GM10266 (cell line): ENCODE measurements around the gene VTI1A.

Source experiments
- DNase-seq: peaks from one replicate; pipeline ENCODE4 v3.0.0; 2012; ENCODE audit errors: extremely low spot score
- TF ChIP-seq, protein P1 (sequence below): IDR thresholded peaks from 2 replicates; pipeline ENCODE4 v1.5.1; 2012; ENCODE audit warnings: mild to moderate bottlenecking, low read depth; ENCODE audit not compliant: control insufficient read depth, insufficient read depth; ENCODE audit errors: missing control alignments

The VTI1A gene

DNA sequence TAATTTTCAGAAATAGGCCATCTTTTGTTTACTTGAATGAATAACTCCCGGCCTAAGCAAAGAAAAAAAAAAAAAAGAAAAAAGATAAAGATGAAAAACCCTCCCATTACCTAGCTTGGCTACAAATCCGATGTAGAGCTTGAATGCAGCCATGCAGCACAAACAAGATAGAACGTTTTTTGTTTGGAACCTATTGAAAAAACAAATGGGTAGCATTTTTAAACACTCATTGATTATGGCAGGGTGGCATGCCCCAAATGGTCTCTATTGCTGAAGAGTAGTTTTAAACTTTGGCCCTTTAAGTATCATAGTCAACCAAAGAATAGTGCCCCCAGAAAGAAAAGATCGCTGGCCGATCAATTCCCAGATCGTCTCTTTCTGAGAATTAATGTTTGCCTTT lies 84.4 kb downstream of the VTI1A start:
- TF ChIP-seq, protein P1, sequence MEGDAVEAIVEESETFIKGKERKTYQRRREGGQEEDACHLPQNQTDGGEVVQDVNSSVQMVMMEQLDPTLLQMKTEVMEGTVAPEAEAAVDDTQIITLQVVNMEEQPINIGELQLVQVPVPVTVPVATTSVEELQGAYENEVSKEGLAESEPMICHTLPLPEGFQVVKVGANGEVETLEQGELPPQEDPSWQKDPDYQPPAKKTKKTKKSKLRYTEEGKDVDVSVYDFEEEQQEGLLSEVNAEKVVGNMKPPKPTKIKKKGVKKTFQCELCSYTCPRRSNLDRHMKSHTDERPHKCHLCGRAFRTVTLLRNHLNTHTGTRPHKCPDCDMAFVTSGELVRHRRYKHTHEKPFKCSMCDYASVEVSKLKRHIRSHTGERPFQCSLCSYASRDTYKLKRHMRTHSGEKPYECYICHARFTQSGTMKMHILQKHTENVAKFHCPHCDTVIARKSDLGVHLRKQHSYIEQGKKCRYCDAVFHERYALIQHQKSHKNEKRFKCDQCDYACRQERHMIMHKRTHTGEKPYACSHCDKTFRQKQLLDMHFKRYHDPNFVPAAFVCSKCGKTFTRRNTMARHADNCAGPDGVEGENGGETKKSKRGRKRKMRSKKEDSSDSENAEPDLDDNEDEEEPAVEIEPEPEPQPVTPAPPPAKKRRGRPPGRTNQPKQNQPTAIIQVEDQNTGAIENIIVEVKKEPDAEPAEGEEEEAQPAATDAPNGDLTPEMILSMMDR: no peak
- DNase-seq: no peak

DNA sequence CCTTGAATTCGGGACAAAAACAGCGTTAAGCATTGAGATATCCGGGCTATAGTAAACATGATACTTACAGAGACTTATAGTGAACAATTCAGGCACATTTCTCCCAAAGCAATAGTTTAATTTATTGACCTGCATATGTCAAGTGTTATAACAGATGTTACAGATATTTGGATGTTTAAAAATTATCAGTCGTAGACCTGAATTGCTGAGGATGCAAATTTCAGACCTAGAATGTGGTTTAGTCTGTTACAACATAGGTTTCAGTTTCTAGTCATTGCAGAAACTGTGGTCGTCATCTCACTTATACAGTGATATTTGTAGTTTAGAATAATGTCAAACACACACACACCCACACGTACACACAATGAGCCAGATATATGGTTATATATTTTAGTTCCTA lies 85.2 kb downstream of the VTI1A start:
- peak; percentile 52 for DNase-seq
- TF ChIP-seq, protein P1: no peak

DNA sequence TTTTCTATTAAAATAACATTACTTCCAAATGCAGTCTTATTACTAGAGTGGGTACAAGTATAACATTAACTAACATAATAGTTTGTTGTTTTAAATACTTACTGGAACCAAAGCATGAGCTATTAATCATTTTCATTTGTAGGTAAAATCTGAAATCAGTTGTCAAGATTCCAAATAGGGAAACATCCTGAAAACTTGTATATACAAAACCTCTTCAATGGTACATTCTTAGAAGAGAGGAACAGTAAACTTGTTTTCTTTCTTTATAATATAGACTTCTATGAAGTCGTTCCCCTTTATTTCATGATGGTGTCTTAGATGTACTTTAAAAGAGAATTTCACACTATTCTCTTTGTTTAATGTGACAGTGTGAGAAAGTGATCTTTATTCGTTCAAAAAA lies 85.9 kb downstream of the VTI1A start:
- DNase-seq: no peak
- TF ChIP-seq, protein P1: no peak

DNA sequence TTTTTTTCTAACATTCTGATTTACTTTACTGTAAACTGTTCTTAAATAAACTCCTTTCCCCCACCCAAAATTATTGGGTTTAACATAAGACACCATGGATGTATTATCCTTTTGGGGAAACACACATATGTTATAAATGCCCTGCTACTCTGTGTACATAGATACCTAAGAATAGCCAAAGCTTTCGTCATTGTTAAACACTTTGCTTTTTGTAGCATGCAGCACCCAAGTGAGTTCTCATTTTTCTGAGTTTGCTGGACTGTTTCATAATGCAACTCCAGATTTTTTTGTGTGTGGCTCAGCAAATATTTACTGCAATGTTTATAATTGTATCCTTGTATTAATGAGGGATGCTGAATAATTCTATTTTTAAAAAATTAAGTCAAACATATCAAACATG lies 86.9 kb downstream of the VTI1A start:
- no peak for DNase-seq

DNA sequence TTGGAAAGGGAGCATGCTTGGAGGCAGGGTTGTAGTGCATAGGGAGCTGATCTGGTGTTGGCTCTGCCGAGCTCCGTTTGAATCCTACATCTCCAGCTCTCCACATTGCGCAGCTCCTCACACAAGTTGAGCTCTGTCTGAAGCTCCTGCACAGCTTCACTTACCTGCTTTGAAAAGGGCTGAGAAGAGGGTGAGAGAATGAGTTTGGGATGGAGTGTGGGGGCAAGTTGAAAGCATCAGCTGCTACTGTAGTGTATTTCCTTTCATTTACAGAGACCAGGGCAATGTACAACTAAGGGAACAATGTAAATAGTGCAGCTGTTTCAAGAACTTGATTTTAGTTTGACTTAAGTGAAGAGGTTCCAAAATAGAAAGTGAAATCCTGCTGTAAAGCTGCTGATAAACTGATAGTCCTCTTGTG lies 88.5 kb downstream of the VTI1A start:
- TF ChIP-seq, protein P1: no peak
- peak; percentile 10 for DNase-seq

More for the DNA sequence above, 86.9 kb downstream of the VTI1A start:
- TF ChIP-seq, protein P1: no peak

DNA sequence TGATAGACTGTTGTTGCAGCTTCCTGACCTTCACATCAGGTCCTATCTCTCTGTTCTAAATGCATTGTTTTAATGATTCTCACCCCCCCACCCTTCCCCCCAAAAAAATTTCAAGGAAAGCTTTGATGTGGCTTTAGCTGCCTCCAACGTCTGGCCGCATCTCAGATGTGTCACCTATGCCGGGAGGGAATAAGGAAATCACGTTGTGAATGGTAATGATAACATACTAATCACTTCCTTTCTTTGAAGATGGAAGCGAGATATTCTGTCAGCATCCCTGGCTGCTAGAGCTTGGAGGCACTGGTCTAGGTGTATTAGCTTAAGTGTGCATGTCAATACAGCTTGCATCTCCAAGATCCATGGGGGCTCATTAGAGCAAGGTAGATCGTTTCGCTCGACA lies 89.6 kb downstream of the VTI1A start:
- DNase-seq: no peak
- TF ChIP-seq, protein P1: no peak

DNA sequence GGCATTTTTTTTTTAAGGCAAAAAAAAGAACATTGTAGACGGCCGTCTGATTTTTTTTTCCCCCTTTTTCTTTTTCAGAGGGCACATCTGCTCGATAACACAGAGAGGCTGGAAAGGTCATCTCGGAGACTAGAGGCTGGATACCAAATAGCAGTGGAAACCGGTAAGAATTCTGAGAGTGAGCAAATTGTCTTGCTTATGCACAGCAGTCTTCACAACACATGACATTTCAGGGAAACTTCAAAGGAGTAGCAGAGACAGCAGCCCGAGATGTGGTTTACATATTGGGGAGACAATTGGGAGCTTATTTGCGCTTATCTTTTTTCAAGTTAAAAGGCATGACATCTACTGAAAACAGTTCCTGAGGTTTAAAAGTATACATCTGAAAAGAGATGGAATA lies 91.2 kb downstream of the VTI1A start:
- TF ChIP-seq, protein P1: no peak
- no peak for DNase-seq
